A204.1 (cell line): ENCODE data around the gene NYAP2.

ENCODE experiments used
- FAIRE-seq: peaks from 2 replicates; lab custom pipeline; 2012; peaks lifted over from hg19 to GRCh38; lab: Jason Lieb, UNC

The NYAP2 gene

GRCh38 chr2:225429717-225430116, 30.2 kb downstream of the NYAP2 start:
- no peak for FAIRE-seq

GRCh38 chr2:225431105-225431863, 31.8 kb downstream of the NYAP2 start:
- peak; percentile 6 for FAIRE-seq

- no peak for FAIRE-seq
Measured at GRCh38 chr2:225434014-225434413, 34.5 kb downstream of the NYAP2 start.

GRCh38 chr2:225437319-225437718, 37.8 kb downstream of the NYAP2 start:
- FAIRE-seq: no peak

- FAIRE-seq: no peak
Measured at GRCh38 chr2:225438248-225438647, 38.7 kb downstream of the NYAP2 start.

GRCh38 chr2:225452677-225453076, 53.2 kb downstream of the NYAP2 start:
- FAIRE-seq: no peak

GRCh38 chr2:225454412-225454811, 54.9 kb downstream of the NYAP2 start:
- FAIRE-seq: no peak

GRCh38 chr2:225456619-225457260, 57.2 kb downstream of the NYAP2 start:
- FAIRE-seq: no peak

- no peak for FAIRE-seq
Measured at GRCh38 chr2:225457482-225457881, 58.0 kb downstream of the NYAP2 start.

- FAIRE-seq: no peak
Measured at GRCh38 chr2:225458431-225459117, 59.1 kb downstream of the NYAP2 start.

- FAIRE-seq: no peak
Measured at GRCh38 chr2:225462417-225462816, 62.9 kb downstream of the NYAP2 start.

- FAIRE-seq: no peak
Measured at GRCh38 chr2:225462945-225463344, 63.4 kb downstream of the NYAP2 start.

GRCh38 chr2:225463449-225463848, 63.9 kb downstream of the NYAP2 start:
- no peak for FAIRE-seq

GRCh38 chr2:225464346-225465025, 65.0 kb downstream of the NYAP2 start:
- FAIRE-seq: no peak

- no peak for FAIRE-seq
Measured at GRCh38 chr2:225465827-225466226, 66.3 kb downstream of the NYAP2 start.

GRCh38 chr2:225466891-225467604, 67.5 kb downstream of the NYAP2 start:
- no peak for FAIRE-seq

- FAIRE-seq: no peak
Measured at GRCh38 chr2:225468131-225468530, 68.6 kb downstream of the NYAP2 start.

GRCh38 chr2:225471039-225471438, 71.5 kb downstream of the NYAP2 start:
- no peak for FAIRE-seq

- FAIRE-seq: no peak
Measured at GRCh38 chr2:225471482-225471881, 72.0 kb downstream of the NYAP2 start.

- FAIRE-seq: no peak
Measured at GRCh38 chr2:225472161-225472560, 72.7 kb downstream of the NYAP2 start.

GRCh38 chr2:225479386-225479785, 79.9 kb downstream of the NYAP2 start:
- no peak for FAIRE-seq

GRCh38 chr2:225484751-225485150, 85.2 kb downstream of the NYAP2 start:
- no peak for FAIRE-seq
